GM19351 (cell line): ENCODE measurements around the gene NTRK2.

Source experiments
- ATAC-seq: cut with Tn5 transposase; IDR thresholded peaks from one replicate; pipeline ENCODE4 v1.9.1; 2021; ENCODE audit warnings: mild to moderate bottlenecking, moderate library complexity; ENCODE audit not compliant: unreplicated experiment

NTRK2 gene

GRCh38 chr9:84929068-84929467, 259.5 kb downstream of the NTRK2 start:
- ATAC-seq, result no peak

GRCh38 chr9:84932915-84933527, 263.5 kb downstream of the NTRK2 start:
- ATAC-seq, result no peak

GRCh38 chr9:84935528-84936117, 266.1 kb downstream of the NTRK2 start:
- ATAC-seq, result peak; percentile 63

- no peak for ATAC-seq
Observed at GRCh38 chr9:84937180-84937579, 267.7 kb downstream of the NTRK2 start.

GRCh38 chr9:84937581-84937980, 268.1 kb downstream of the NTRK2 start:
- no peak for ATAC-seq

GRCh38 chr9:84939774-84940173, 270.2 kb downstream of the NTRK2 start:
- ATAC-seq, result no peak

- ATAC-seq, result no peak
Observed at GRCh38 chr9:84940294-84940693, 270.8 kb downstream of the NTRK2 start.

- ATAC-seq, result no peak
Observed at GRCh38 chr9:84941792-84942191, 272.3 kb downstream of the NTRK2 start.

- ATAC-seq, result no peak
Observed at GRCh38 chr9:84943482-84944050, 274.0 kb downstream of the NTRK2 start.

GRCh38 chr9:84945878-84946538, 276.5 kb downstream of the NTRK2 start:
- ATAC-seq, result no peak

GRCh38 chr9:84947412-84947972, 278.0 kb downstream of the NTRK2 start:
- no peak for ATAC-seq

GRCh38 chr9:84949258-84949657, 279.7 kb downstream of the NTRK2 start:
- ATAC-seq, result no peak

- no peak for ATAC-seq
Observed at GRCh38 chr9:84949971-84950370, 280.4 kb downstream of the NTRK2 start.

- no peak for ATAC-seq
Observed at GRCh38 chr9:84950879-84951811, 281.6 kb downstream of the NTRK2 start.

- ATAC-seq, result no peak
Observed at GRCh38 chr9:84953252-84953773, 283.8 kb downstream of the NTRK2 start.

GRCh38 chr9:84953797-84954705, 284.5 kb downstream of the NTRK2 start:
- peak; percentile 98 for ATAC-seq

GRCh38 chr9:84955155-84955554, 285.6 kb downstream of the NTRK2 start:
- ATAC-seq, result no peak

- no peak for ATAC-seq
Observed at GRCh38 chr9:84955971-84956370, 286.4 kb downstream of the NTRK2 start.

- ATAC-seq, result no peak
Observed at GRCh38 chr9:84959339-84959738, 289.8 kb downstream of the NTRK2 start.
